ENCODE measurements around the gene ZFAND2B. TPM values are rescaled to one million over a fixed set of nuclear protein-coding genes. Genes with fewer than 3 reads are reported as not detected.

ZFAND2B gene
- total RNA-seq, 1 donor: 25.0 TPM

DNA sequence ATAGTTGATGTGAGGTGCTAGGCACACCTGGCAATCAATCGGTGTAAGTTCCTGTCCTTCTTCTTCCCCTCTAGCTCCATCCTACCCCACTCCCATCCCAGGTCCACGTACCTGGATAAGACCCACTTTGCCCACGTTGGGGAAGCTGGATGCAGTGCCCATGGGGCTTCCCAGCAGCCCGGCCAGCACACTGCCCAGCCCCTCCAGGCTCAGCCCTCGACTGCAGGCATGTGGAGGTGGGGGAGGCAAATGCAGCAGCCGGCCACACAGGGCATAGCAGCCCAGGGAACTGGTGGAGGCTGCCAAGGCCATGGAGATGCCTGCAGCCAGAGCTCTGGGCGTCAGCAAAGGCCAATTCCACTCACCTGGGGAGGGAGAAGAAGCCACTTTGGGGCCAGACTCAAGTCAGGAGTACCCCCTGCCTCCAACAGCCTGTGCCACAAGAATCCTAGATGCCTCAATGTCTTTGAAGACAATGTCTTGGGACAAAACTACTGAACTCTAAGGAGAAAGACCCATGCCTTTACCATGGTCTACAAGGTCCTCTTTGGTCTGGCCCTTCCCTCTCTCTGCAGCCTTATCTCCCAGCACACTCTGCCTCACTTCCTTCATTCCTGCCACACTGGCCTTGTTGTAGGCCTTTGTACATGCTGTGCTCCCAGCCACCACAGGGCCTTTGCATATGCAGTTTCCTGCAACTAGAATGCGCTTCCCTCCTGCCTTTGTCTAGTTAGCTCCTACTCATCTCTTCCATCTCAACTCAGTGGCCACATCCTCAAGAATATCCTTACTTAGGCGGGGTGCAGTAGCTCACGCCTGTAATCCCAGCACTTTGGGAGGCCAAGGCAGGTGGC is 41.3 kb upstream of the ZFAND2B start:
- TF ChIP-seq, protein P1, sequence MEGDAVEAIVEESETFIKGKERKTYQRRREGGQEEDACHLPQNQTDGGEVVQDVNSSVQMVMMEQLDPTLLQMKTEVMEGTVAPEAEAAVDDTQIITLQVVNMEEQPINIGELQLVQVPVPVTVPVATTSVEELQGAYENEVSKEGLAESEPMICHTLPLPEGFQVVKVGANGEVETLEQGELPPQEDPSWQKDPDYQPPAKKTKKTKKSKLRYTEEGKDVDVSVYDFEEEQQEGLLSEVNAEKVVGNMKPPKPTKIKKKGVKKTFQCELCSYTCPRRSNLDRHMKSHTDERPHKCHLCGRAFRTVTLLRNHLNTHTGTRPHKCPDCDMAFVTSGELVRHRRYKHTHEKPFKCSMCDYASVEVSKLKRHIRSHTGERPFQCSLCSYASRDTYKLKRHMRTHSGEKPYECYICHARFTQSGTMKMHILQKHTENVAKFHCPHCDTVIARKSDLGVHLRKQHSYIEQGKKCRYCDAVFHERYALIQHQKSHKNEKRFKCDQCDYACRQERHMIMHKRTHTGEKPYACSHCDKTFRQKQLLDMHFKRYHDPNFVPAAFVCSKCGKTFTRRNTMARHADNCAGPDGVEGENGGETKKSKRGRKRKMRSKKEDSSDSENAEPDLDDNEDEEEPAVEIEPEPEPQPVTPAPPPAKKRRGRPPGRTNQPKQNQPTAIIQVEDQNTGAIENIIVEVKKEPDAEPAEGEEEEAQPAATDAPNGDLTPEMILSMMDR (IDR thresholded peaks at IDR 0.05; ENCODE audit: extremely low read depth, low read depth, low read length): no peak
- H3K9me3 ChIP-seq (ENCODE audit: low read depth, low read length): no peaks in the 10 kb centered on the region
- DNase-seq (ENCODE audit: insufficient read length, low spot score, missing footprints): no peak

DNA sequence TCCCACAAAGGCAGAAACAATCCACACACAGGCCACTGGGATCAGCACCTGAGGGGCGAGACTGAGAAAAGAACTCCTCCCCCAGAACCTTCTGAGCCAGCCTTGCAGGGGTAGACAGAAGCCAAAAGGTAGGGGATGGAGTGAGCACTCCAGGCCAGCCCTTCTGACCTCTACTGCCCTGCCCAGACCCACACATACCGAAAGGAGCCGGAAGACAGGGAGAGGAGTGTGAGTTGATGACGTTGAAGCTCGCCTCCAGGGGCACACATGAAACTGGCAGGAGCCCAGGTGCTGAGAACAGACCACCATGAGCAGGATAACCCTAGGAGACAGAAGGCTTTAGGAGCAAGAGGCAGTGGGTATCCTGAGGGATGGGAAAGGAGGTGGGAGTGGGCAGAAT is 38.6 kb upstream of the ZFAND2B start:
- Histone ChIP-seq H3K79me2 (ENCODE audit: insufficient read depth, low read length) (no peaks in the 10 kb centered on the region), H3K4me1 (ENCODE audit: insufficient read depth, low read length) (peaks cover 6% of the 10 kb centered on the region), H3K36me3 (ENCODE audit: insufficient read depth, low read length) (peaks cover 8% of the 10 kb centered on the region), H3K4me3 (ENCODE audit: insufficient read depth, low read length) (no peak overlapping the region), H3K4me2 (ENCODE audit: insufficient read depth, low read length) (no peak overlapping the region), H3K27ac (ENCODE audit: low read depth, low read length) (no peak overlapping the region), H2AFZ (ENCODE audit: low read length) (no peak overlapping the region), H3K27me3 (ENCODE audit: insufficient read depth, low read length) (no peaks in the 10 kb centered on the region), H4K20me1 (ENCODE audit: insufficient read depth, low read length) (no peaks in the 10 kb centered on the region), H3K9me3 (ENCODE audit: low read depth, low read length) (no peaks in the 10 kb centered on the region)
- TF ChIP-seq, protein P1 (IDR thresholded peaks at IDR 0.05; ENCODE audit: extremely low read depth, low read depth, low read length): no peak
- DNase-seq (ENCODE audit: insufficient read length, low spot score, missing footprints): no peak

More for the DNA sequence above, 41.3 kb upstream of the ZFAND2B start:
- no peaks in the 10 kb centered on the region for H4K20me1 ChIP-seq (ENCODE audit: insufficient read depth, low read length)
- no peak overlapping the region for H3K27ac ChIP-seq (ENCODE audit: low read depth, low read length)
- H3K4me1 ChIP-seq (ENCODE audit: insufficient read depth, low read length): peaks cover 6% of the 10 kb centered on the region
- no peaks in the 10 kb centered on the region for H3K27me3 ChIP-seq (ENCODE audit: insufficient read depth, low read length)
- no peak overlapping the region for H3K4me3 ChIP-seq (ENCODE audit: insufficient read depth, low read length)
- no peak overlapping the region for H2AFZ ChIP-seq (ENCODE audit: low read length)
- H3K36me3 ChIP-seq (ENCODE audit: insufficient read depth, low read length): no peaks in the 10 kb centered on the region
- no peaks in the 10 kb centered on the region for H3K79me2 ChIP-seq (ENCODE audit: insufficient read depth, low read length)
- no peak overlapping the region for H3K4me2 ChIP-seq (ENCODE audit: insufficient read depth, low read length)

DNA sequence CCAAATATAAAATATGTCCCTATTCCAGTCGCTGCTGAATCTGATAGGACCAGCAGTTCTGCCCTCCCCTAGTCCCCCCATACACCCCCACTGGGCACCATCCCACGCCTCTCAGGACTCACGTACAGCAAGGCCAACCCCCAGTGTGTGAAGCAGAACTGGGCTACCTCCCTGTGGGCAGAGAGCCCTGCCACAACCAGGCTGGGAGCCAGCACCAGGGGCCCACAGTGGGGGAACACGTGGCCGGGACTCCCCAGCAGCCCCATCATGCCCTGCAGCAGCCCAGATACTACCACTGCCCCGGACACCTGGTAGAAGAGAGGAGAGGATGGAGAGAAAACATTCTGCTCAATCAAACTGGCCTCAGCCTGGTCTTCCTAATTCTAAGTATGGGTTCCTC is 38.1 kb upstream of the ZFAND2B start:
- H3K4me3 ChIP-seq (ENCODE audit: insufficient read depth, low read length): no peak overlapping the region
- peaks cover 9% of the 10 kb centered on the region for H3K36me3 ChIP-seq (ENCODE audit: insufficient read depth, low read length)
- H3K27ac ChIP-seq (ENCODE audit: low read depth, low read length): no peak overlapping the region
- H3K4me2 ChIP-seq (ENCODE audit: insufficient read depth, low read length): no peak overlapping the region
- H2AFZ ChIP-seq (ENCODE audit: low read length): no peak overlapping the region
- H4K20me1 ChIP-seq (ENCODE audit: insufficient read depth, low read length): no peaks in the 10 kb centered on the region
- DNase-seq (ENCODE audit: insufficient read length, low spot score, missing footprints): no peak
- H3K4me1 ChIP-seq (ENCODE audit: insufficient read depth, low read length): peaks cover 6% of the 10 kb centered on the region
- H3K9me3 ChIP-seq (ENCODE audit: low read depth, low read length): no peaks in the 10 kb centered on the region
- H3K27me3 ChIP-seq (ENCODE audit: insufficient read depth, low read length): no peaks in the 10 kb centered on the region
- no peaks in the 10 kb centered on the region for H3K79me2 ChIP-seq (ENCODE audit: insufficient read depth, low read length)
- TF ChIP-seq, protein P1 (IDR thresholded peaks at IDR 0.05; ENCODE audit: extremely low read depth, low read depth, low read length): no peak

DNA sequence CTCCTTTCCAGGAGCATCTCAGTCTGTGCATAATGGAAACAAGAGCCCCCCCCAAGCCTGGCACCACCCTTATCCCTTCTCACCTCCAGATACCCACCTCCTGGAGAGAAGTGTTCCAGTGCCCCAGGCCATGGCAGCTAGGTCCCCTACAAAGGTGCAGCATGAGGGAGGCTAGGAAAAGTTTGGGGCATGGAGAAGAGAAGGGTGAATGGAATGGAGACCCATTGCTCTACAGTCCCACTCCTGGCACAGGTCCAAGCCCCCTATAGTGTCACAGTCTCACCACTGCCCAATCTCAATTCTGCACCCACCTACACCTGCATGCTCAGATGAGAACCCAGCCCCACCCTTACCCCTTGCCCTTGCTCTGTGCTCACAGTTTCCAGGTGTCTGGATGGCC is 37.6 kb upstream of the ZFAND2B start:
- Histone ChIP-seq H3K27me3 (ENCODE audit: insufficient read depth, low read length) (no peaks in the 10 kb centered on the region), H3K4me2 (ENCODE audit: insufficient read depth, low read length) (no peak overlapping the region), H3K9me3 (ENCODE audit: low read depth, low read length) (no peaks in the 10 kb centered on the region), H3K4me3 (ENCODE audit: insufficient read depth, low read length) (no peak overlapping the region), H3K27ac (ENCODE audit: low read depth, low read length) (no peak overlapping the region), H3K79me2 (ENCODE audit: insufficient read depth, low read length) (no peaks in the 10 kb centered on the region), H4K20me1 (ENCODE audit: insufficient read depth, low read length) (no peaks in the 10 kb centered on the region), H3K4me1 (ENCODE audit: insufficient read depth, low read length) (peaks cover 6% of the 10 kb centered on the region), H2AFZ (ENCODE audit: low read length) (no peak overlapping the region), H3K36me3 (ENCODE audit: insufficient read depth, low read length) (peaks cover 9% of the 10 kb centered on the region)
- TF ChIP-seq, protein P1 (IDR thresholded peaks at IDR 0.05; ENCODE audit: extremely low read depth, low read depth, low read length): no peak
- no peak for DNase-seq (ENCODE audit: insufficient read length, low spot score, missing footprints)
